Inferior parietal cortex (tissue), 1 donor: ENCODE results near the gene ING5.
"Not testable (repeated sequence)": the region's sequence is repeated elsewhere in the genome, so short reads cannot be mapped to it uniquely, and the experiment has no call there.

Experiments used
- DNase-seq: peaks from one replicate; pipeline ENCODE4 v3.0.0-alpha.2; 2016; ENCODE audit errors: extremely low spot score

ING5 gene

GRCh38 chr2:241701399-241702154 lies at the start of gene ING5:
Gene ING5 (plus strand): TSS chr2:241702039. CDS start chr2:241702066, 27 bp downstream.
- peak; percentile 84 for DNase-seq

GRCh38 chr2:241652142-241652541 lies 49.7 kb upstream of the ING5 start:
- DNase-seq: no peak

- DNase-seq: no peak
Observed at GRCh38 chr2:241652722-241653121, 49.1 kb upstream of the ING5 start.

- DNase-seq: no peak
Observed at GRCh38 chr2:241653210-241653750, 48.6 kb upstream of the ING5 start.

- no peak for DNase-seq
Observed at GRCh38 chr2:241654551-241654950, 47.3 kb upstream of the ING5 start.

- no peak for DNase-seq
Observed at GRCh38 chr2:241655516-241656189, 46.2 kb upstream of the ING5 start.

GRCh38 chr2:241656190-241656741 lies 45.6 kb upstream of the ING5 start:
- no peak for DNase-seq

GRCh38 chr2:241657786-241658254 lies 44.0 kb upstream of the ING5 start:
- DNase-seq: no peak

GRCh38 chr2:241658296-241658695 lies 43.5 kb upstream of the ING5 start:
- DNase-seq: no peak

- DNase-seq: peak; percentile 83
Observed at GRCh38 chr2:241659150-241659739, 42.6 kb upstream of the ING5 start.

- DNase-seq: no peak
Observed at GRCh38 chr2:241660593-241661213, 41.1 kb upstream of the ING5 start.

- not testable (repeated sequence) for DNase-seq
Observed at GRCh38 chr2:241662731-241663130, 39.1 kb upstream of the ING5 start.

GRCh38 chr2:241665731-241666440 lies 36.0 kb upstream of the ING5 start:
- no peak for DNase-seq

GRCh38 chr2:241666627-241667400 lies 35.0 kb upstream of the ING5 start:
- no peak for DNase-seq

GRCh38 chr2:241668354-241668753 lies 33.5 kb upstream of the ING5 start:
- DNase-seq: no peak

- DNase-seq: no peak
Observed at GRCh38 chr2:241668839-241669238, 33.0 kb upstream of the ING5 start.

GRCh38 chr2:241670333-241671110 lies 31.3 kb upstream of the ING5 start:
- DNase-seq: no peak

- no peak for DNase-seq
Observed at GRCh38 chr2:241671457-241672240, 30.2 kb upstream of the ING5 start.
